HG03039 (cell line): ENCODE results near the gene STOML1.

Source experiments
- ATAC-seq: cut with Tn5 transposase; IDR thresholded peaks from one replicate; pipeline ENCODE4 v1.9.1; 2021; ENCODE audit warnings: mild to moderate bottlenecking, moderate library complexity; ENCODE audit not compliant: unreplicated experiment

Gene STOML1

DNA sequence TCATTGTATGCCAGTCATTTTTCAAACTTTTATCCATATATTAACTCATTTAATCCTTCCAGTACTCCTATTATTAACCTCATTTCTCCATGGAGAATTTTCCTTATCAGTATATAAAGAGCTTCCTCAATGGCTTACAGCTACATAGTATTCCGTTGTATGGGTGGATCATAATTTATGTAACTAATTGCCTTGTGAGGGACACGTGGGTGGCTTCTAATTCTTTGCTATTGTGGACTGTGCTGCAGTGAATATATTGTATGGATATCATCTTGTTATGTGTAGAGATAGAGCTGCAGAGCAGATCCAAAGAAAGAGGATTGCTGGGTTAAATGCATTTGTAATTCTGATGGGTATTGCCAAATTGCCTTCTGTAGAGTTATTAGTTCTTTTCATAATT is 27.6 kb upstream of the STOML1 start:
- ATAC-seq, result no peak

DNA sequence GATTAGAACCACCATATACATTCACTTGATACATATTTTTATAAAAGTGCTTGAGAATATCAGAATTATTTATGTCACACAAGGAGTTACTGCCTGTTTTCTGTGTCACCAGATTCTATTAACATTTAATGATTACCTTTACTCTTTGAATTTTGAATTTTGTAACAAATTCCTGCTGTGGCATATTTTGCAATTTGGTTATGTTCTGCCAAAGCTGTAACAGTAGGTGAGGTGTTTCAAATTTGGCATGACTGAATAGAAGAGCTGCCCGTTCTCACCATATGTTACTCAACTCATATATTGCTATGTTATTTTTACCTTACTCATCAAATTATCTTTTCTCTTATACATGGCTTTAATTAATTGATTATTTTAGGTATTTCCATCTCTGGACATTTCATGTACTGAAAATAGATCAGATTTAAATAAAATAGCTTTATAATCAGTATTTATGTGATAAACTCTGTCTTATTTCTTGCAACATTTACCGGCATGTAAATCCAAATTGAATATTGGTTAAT is 21.3 kb upstream of the STOML1 start:
- ATAC-seq, result no peak

DNA sequence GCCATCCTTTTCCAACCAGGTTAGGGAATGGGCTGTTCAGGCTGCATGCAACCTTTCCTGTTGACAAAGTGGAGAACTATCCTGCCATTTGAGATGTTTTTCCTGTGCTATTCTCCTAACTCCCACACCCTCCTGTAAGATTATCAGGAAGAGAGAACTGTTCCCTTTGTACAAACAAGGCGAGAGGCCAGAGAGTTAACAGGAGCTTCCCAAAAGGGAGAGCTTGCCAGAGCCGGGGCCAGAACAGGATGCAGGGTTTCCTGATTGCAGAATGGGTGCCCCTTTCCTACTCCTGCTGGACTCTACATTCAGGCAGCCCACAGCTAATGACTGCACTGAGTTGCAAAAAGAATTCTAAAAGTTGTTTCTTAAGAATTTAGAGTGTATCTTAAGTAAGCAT is 19.5 kb upstream of the STOML1 start:
- ATAC-seq, result no peak

DNA sequence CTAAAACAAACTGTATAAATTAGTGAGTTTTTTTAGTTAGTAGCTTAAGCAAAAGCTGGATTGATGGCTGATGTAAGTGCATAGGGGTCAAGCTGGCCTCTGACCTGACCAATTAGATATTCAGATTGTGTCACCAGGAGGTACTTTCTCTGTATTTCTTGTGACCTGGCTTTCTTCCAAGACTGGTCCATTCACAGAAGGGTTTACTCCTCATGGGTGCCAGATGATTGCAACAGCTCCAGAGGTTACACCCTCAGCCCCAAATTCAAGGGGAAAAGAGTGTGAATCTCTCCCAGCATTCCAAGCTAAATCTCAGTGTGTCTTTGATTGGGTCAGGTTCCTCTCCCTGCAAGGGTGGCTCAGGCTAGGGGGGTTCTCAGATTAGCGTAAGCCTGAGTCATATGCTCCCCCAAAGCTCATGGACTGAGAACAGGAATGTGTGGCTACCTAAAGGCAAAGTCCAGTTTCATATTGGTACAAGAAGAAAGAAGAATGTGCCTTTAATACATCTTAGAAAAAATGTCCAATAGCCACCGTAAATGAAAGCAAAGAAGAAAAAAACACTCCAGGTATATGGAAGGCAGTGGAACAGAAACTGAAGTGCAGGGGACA is 18.9 kb upstream of the STOML1 start:
- no peak for ATAC-seq

DNA sequence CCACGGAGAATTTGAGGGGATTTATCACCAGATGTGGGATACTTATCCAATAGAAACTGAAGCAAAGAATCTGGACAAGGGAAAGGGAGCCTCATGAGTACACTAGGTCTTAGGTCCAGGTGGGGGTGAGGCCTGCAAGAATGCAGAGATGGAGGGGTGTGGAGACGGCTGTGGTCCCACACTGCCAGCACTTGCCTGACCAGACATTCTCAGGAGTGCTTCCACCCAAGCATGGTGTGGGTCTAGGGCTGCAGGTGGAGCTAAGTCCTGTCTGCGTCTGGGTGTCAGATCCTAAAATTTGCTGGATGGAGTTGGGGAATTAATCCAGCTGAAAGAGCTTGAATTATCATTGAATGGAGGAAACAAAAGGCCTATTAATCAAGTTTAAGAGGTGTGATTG is 16.8 kb upstream of the STOML1 start:
- no peak for ATAC-seq

DNA sequence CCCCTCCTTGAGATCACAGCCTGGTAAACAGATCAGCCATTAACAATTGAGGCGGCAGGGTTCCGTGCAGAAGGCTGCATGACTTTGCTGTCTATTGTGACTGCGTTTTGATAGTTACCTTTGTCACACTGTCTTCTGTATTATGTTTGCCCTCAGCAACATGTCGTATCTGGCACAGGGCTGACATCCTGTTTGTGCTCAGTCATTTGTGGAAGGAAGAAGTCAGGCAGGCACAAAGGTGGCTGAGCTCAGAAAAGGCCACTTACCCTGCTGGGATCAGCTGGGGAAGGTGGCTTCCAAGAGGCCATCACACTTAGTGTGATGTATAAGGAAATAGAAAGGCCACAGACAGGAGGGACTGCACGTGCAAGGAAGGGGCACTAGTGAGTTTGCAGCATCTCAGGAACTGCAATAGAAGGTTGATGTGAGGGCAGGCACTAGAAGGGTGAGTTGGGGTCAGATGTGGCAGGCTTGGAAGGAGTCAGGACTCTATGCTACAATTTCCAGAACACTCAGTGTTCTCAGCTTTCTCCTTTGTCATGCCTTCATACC is 15.8 kb upstream of the STOML1 start:
- no peak for ATAC-seq

DNA sequence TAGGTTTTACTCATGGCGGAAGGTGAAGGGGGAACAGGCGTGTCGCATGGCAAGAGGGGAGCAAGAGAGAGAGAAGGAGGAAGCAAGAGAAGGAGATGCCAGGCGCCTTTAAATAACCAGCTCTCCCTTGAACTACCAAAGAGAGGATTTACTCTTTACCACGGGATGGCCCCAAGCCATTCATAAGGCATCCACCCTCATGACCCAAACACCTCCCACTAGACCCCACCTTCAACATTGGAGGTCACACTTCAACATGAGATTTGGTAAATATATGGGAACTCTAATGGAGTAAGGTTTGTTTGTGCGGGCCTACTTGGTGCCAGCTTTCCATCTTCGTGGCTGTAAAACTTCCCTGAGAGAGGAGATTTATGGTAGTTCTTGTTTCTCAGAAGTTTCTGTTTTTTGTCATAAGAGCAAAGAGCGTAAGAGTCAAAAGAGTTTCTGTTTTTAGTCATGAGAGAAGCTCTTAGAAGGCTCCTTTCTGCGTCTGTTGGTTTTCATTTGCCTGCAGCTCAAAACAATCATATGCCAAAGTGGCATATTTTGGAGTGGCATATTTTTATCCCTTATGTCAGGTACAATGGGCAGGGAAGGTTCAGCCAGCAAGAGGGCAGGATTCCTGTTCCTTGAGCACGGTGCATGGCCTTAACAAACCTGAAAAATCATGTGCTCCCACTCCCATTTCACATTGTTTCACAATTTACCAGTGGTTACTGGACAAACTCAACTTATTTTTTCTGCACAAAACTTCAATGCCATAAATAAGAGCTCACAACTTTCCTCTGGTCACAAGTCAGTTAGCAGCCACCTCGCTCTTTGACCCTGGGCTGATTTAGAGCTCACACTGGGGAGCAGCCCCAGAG is 14.9 kb upstream of the STOML1 start:
- no peak for ATAC-seq

DNA sequence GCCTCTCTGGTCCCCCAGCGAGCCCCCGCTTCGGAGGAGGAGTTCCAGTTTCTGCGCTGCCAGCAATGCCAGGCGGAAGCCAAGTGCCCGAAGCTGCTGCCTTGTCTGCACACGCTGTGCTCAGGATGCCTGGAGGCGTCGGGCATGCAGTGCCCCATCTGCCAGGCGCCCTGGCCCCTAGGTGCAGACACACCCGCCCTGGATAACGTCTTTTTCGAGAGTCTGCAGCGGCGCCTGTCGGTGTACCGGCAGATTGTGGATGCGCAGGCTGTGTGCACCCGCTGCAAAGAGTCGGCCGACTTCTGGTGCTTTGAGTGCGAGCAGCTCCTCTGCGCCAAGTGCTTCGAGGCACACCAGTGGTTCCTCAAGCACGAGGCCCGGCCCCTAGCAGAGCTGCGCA is 5.9 kb upstream of the STOML1 start:
- ATAC-seq, result no peak

DNA sequence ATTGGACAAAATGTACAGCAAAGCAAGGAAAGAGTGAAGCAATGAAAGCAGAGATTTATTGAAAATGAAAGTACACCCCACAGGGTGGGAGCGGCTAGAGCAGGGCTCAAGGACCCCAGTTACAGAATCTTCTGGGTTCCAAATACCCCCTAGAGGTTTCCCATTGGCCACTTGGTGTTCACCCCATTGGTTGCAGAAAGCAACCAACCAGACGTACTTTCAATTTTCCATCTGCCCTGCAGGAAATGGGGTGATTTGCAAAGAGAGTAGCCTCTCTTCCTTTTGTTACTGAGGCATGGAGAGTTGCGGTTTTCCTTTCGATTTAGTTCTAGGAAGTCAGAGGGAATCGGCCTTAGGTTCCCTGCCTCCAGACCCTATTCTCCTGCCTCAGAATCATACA is 4.8 kb upstream of the STOML1 start:
- ATAC-seq, result no peak

DNA sequence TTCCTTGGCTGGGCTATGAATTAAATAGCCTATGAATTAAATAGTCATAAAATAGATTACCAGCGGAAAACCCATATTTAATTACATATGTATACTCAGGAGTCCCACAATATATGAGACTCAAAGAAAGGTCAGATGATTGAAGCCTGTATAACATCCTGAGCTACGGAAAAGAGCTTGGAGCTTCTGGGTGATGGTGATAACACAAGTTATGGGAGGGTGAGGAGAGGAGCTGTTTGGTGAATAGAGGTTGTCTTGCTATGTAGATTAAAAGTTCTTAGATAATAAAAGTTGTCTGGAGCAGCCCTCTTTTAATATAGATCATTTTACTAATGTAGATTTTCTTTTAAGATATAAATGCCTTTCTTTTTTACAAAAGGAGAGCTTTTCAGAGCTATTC is 4.2 kb upstream of the STOML1 start:
- ATAC-seq, result no peak

DNA sequence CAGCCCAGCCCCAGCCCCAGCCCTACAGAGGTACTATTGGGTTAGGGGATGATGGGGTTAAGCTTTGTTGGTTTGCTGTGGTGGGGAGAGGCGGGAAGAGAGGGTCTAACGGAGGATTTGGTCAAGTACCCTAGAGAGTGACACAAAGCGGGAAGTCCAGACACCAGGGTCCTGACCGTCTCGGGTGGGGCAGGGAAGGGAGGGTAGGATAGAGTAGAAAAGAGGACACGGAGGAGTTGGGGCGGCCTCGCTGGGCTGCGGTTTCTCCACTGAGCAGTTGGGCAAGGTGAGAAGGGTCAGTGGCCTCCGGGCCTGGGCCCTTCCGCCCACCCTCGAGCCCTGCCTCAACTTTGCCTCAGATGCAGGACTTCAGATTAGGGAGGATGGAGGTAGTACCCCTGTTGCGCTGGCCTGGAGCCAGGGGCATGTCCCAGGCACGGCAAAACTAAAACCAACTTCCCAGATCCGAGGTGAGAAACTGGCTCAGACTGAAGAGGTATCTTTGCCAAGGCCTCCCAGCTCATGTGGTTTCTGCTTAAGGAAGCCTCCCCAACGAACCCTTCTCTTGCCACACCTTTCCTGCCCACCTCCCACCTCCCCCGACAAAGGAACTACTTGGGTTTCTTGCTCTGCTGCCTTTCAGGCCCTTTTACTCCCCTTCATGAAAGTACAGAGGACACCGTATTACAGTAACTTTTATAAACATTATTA is 3.0 kb upstream of the STOML1 start:
- ATAC-seq, result no peak

DNA sequence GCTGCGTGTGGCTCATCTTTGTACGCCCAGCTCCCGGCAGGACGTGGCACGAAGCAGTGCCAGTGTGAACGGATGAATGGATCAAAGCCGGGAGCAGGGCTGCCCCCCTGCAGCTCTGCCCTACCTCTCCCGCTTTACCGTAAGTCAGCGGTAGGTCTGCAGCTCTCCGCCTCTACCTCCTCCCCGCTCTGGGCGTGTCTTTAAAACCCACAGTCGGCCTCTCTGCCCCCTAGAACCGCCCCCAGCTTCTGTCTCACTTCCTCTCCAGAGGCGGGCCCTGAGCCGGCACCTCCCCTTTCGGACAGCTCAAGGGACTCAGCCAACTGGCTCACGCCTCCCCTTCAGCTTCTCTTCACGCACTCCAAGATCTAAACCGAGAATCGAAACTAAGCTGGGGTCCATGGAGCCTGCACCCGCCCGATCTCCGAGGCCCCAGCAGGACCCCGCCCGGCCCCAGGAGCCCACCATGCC is 2.4 kb upstream of the STOML1 start, which contains the start of gene PML:
PML (plus strand) TSS at position 304 of the 471 bp plus-strand sequence; CDS start at position 401, 97 bp downstream.
- peak; percentile 70 for ATAC-seq

DNA sequence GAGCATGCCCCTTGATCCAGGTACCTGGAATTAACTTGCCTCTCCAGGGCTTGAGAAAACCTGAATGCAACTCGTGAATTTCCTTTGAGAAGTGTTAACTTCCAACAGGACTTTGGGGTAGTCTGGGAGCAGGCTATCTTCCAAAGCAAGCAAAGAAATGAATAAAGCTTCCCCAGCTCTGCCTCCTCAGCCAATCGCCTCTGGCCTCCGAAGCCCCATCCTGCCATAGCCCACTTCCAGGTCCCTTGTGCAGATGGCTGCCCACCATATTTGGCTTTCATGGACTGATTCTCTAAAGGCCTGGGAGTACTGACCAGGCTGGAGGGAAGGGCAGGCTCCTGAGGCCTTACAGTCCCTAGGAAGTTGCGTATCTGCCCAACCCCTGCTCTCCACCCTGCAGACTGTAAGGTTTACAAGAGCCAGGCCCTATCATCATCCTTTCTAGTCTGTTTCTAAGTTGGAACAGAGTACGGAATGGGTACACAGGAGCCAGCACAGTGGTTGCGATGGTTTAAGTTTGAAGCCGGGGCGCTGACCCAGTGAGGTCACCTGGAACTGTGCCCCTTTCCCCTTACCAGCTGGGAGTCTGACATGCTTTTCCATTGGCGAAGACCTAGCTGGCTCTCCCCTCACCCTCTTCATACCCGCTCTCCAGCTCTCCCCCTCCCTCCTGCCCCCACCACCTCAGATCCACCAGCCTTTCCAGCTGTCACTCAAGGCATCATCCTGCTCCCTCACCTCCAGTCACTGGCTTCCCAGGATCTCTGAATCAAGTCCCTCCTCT is 1.3 kb upstream of the STOML1 start:
- no peak for ATAC-seq

DNA sequence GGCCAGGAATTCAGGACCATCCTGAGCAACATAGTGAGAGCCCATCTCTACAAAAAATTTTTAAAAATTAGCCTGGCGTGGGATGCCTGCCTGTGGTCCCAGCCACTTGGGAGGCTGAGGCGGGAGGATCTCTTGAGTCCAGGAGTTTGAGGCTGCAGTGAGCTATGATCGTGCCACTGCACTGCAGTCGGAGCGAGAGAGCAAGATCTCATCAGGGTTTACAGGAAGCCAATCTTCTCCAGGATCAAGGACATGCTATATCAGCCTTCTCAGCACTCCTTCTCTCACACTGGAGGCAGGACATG is 451 bp upstream of the STOML1 start:
- ATAC-seq, result no peak

DNA sequence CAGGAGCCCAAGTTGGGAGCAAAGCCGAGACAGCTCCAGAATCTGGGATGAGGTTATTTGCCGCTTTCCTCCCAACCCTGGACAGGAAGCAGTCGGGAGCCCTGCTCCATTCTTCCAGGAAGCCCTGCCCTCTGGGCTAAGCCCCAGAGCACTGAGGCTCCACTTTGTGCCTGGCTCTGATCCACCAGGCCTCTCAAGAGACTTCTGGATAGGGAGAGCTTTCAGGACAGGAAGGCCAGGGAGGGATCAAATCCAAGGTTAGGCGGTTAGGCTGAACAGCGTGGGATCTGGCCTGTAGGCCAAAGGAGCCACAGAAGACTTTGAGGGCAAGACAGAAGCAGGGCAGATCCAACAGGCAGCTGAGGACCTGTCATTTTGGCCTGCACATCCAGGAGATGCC is 835 bp downstream of the STOML1 start:
- no peak for ATAC-seq

DNA sequence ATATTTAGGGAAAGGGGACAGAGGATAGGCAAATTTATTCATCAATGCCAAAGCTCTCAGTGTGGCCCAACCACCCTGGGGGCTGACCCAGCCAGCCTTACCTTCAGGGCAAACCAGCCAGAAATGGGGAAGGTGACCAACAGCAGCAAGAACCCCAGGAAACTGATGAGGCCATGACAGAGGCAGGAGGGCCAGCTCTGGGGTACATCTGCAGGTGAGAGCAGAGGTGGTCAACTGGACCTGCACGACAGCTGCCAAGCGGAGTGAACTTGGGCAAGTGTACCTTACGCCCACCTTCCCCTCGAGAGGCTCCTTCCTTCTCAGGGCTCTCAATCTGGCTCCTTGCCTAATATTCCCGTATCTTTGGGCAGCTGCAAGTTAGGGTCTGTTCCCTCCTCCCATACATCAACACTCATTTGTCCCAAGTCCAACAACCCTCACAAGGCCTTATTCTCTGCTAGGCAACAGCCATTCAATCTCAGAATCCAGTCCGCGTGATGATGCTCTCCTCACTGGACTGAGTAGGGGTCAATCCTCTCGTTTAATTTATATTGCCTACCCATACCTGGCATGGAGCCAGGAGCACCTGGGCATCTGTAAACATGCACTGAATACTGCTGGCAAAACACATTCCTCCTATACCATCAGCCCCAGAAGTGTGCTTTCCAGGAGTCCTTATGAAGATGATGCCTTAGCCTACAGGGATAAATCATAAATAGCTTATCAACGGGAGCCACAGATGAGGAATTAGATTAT is 1.7 kb downstream of the STOML1 start:
- no peak for ATAC-seq

DNA sequence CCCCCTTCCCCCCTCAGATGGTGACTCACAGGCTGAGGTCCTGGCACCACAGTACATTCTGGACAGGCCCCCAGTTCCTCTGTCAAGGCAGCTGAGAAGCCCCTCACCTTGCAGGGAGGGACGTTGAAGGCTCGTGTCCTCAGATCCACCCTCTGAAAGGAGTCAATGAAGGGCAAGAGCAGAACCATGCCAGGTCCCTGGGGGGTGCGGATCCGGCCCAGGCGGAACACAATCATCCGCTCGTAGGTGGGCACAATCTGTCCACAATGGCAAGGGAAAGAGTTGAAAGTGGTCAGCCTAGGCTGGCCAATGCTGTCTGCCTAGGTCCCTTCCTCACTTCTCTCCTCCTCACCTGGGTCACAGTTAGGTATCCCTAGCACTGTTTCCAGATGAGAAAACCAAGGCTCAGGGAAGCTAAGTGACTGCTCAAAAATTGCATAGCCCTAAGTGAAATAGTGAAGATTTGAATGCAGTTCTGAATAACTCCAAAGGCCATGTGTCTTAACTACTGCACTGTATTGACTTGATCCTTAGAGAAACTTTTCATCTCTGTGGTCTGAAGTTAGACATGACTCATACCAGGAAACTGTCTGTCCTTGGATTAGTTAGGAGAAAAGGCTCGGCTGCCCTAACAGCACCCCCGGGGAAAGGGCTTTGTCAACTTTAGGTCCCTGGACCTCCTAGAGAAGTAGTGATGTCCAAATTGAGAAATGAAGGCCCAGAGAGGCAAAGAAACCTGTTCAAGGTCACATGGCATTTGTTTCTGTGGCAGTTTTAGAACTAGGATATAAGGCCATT is 2.9 kb downstream of the STOML1 start:
- no peak for ATAC-seq

DNA sequence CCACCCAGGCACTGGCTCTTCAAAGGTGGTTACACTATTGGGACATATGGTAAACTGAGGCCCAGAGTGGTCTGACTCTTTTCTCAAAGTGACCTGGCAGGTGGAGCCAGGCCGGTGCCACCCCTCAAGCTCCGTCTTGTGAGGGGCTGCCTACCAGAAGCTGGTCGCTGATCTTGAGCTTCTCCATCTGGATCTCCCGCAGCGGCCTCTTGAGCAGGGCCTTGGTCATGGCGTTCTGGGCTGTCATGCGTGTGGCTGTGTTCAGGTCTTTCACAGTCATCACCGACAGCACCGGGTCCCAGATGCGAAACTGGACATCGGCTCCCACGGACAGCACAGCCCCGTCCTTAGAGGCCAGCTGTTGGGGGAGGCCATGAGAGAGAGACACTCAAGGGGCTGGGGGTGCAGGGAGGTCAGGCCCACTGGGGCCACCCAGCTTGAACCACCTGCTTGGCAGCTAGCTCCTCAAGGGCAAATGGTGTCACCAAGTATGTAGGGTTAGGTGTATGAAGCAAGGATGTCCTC is 3.6 kb downstream of the STOML1 start:
- ATAC-seq, result no peak
